Skeletal muscle satellite cell (primary cell): ENCODE measurements around the gene PTGER2.

Experiments
- H3K27me3 ChIP-seq: 2 replicates; pipeline ENCODE4 v1.7.0; 2013; ENCODE audit warnings: low read length; ENCODE audit not compliant: control insufficient read depth, insufficient read depth
- H3K36me3 ChIP-seq: 2 replicates; pipeline ENCODE4 v1.7.0; 2013; ENCODE audit warnings: mild to moderate bottlenecking, control low read depth, low read length; ENCODE audit not compliant: insufficient read depth
- H3K4me1 ChIP-seq: 2 replicates; pipeline ENCODE4 v1.7.0; 2013; ENCODE audit warnings: low read length; ENCODE audit not compliant: control insufficient read depth, insufficient read depth
- H3K4me2 ChIP-seq: 2 replicates; pipeline ENCODE4 v1.7.0; 2013; ENCODE audit warnings: mild to moderate bottlenecking, low read length
- H3K4me3 ChIP-seq: 2 replicates; pipeline ENCODE4 v1.7.0; 2013; ENCODE audit warnings: low read length
- H3K9ac ChIP-seq: 2 replicates; pipeline ENCODE4 v1.7.0; 2013; ENCODE audit warnings: mild to moderate bottlenecking, low read depth, low read length, moderate library complexity
- H3K9me3 ChIP-seq: replicated peaks from 2 replicates; pipeline ENCODE4 v1.7.0; 2013; ENCODE audit warnings: mild to moderate bottlenecking, control low read depth, low read length

Gene PTGER2

DNA sequence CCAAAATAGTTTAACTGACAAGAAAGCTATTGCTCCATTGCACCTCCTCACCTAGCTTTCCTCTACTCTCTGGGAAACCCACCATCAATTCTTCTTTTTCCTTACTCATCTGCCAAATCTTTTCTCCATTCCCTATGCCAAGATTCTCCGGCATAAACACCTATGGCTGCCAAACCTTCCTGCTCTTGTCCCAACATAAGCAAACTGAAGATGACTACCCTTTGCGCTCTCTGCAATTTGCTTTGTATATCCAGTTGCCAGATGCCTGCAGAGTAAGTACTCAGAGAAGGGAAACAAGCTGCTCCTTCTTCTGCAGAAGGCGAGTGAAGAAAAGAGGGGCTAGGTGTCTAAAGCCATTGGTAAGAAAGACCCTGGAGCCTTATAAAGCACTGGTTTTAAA is 11.5 kb downstream of the PTGER2 start:
- Histone ChIP-seq H3K4me2 (no peak overlapping the region), H3K9ac (no peak overlapping the region), H3K36me3 (peaks cover 62% of the 10 kb centered on the region), H3K4me1 (peaks cover 28% of the 10 kb centered on the region), H3K4me3 (no peak overlapping the region), H3K9me3 (peaks cover 4% of the 10 kb centered on the region), H3K27me3 (no peaks in the 10 kb centered on the region)

DNA sequence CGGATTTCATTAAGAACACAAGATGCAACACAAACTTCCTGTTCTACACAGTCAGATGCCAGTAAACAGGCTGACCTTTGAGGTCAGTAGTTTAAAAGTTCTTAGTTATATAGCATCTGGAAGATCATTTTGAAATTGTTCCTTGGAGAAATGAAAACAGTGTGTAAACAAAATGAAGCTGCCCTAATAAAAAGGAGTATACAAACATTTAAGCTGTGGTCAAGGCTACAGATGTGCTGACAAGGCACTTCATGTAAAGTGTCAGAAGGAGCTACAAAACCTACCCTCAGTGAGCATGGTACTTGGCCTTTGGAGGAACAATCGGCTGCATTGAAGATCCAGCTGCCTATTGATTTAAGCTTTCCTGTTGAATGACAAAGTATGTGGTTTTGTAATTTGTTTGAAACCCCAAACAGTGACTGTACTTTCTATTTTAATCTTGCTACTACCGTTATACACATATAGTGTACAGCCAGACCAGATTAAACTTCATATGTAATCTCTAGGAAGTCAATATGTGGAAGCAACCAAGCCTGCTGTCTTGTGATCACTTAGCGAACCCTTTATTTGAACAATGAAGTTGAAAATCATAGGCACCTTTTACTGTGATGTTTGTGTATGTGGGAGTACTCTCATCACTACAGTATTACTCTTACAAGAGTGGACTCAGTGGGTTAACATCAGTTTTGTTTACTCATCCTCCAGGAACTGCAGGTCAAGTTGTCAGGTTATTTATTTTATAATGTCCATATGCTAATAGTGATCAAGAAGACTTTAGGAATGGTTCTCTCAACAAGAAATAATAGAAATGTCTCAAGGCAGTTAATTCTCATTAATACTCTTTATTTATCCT is 13.5 kb downstream of the PTGER2 start:
- Histone ChIP-seq H3K27me3 (no peaks in the 10 kb centered on the region), H3K36me3 (peaks cover 48% of the 10 kb centered on the region), H3K4me3 (peak overlapping the region; percentile 39), H3K9ac (peak overlapping the region; percentile 67), H3K4me2 (peak overlapping the region; percentile 61), H3K4me1 (peaks cover 41% of the 10 kb centered on the region), H3K9me3 (no peaks in the 10 kb centered on the region)

DNA sequence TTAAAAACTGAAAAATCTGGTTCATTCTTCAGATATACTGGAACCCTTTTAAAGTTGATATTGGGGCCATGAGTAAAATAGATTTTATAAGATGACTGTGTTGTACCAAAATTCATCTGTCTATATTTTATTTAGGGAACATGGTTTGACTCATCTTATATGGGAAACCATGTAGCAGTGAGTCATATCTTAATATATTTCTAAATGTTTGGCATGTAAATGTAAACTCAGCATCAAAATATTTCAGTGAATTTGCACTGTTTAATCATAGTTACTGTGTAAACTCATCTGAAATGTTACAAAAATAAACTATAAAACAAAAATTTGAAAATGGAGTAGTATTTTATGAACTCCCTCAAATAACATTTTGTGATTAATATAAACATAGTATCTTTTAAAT is 14.2 kb downstream of the PTGER2 start:
- H3K4me1 ChIP-seq: peaks cover 46% of the 10 kb centered on the region

DNA sequence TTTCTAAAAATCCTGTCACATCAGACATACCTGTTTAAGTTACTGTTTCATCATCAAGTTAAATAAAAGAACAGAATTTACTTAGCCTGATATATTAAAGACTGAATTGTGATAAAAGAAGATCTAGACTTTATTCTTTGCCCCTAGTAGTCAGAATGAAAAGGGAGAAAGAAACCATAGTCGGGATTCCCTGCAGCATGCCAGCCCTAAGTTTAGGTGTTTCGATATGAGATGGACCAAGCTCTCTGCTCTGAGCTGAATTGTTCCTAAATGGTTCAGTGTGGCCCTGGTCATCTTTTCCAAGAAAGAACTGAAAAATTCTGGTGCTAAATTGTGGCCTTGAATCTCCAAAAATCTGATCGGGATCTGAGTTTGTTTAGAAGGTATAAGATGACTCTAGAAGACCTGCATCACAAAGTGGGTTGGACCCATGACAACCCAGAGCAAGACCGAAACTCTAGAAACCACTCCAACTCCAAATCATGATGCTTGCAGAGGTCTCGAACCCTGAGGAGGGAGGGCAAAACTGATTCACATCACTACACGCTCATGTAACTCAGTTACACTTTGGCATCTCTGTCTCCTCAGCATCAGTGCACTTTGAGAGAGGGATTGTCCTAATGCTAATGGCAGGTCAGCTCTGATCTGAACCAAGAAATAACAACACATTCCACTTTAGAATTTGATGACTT is 15.7 kb downstream of the PTGER2 start:
- Histone ChIP-seq H3K4me2 (no peak overlapping the region), H3K9ac (no peak overlapping the region), H3K36me3 (peaks cover 41% of the 10 kb centered on the region), H3K4me1 (peaks cover 57% of the 10 kb centered on the region), H3K4me3 (no peak overlapping the region), H3K27me3 (no peaks in the 10 kb centered on the region), H3K9me3 (no peaks in the 10 kb centered on the region)

More for the DNA sequence above, 14.2 kb downstream of the PTGER2 start:
- H3K36me3 ChIP-seq: peaks cover 48% of the 10 kb centered on the region
- peak overlapping the region; percentile 61 for H3K4me2 ChIP-seq
- H3K27me3 ChIP-seq: no peaks in the 10 kb centered on the region
- peak overlapping the region; percentile 39 for H3K4me3 ChIP-seq
- H3K9ac ChIP-seq: peak overlapping the region; percentile 67
- H3K9me3 ChIP-seq: no peaks in the 10 kb centered on the region

- H3K4me3 ChIP-seq: no peak overlapping the region
- no peak overlapping the region for H3K9ac ChIP-seq
- peaks cover 48% of the 10 kb centered on the region for H3K4me1 ChIP-seq
- no peaks in the 10 kb centered on the region for H3K9me3 ChIP-seq
- peaks cover 21% of the 10 kb centered on the region for H3K36me3 ChIP-seq
- peak overlapping the region; percentile 43 for H3K4me2 ChIP-seq
- H3K27me3 ChIP-seq: no peaks in the 10 kb centered on the region
Observed at GRCh38 chr14:52332269-52332668, 18.2 kb downstream of the PTGER2 start.

DNA sequence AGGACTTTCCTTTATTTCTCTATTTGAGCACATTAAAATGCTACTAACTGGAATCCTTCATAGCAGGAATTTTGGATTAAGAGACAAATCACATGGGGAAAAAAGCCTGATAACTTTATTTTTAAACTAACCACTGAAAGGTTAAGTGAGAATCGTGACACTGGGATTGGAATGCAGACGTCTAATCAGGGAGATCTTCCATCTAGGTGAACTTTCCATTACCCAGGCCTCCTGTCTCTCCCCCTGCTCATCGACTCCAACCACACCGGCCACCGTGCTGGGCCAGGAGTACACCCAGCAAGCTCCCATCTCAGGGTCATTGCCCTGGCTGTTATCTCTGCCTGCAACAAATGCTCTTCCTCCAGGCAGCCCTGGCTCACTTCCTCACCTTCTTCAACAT is 19.0 kb downstream of the PTGER2 start:
- Histone ChIP-seq H3K9me3 (no peaks in the 10 kb centered on the region), H3K4me1 (peaks cover 45% of the 10 kb centered on the region), H3K4me3 (no peak overlapping the region), H3K9ac (no peak overlapping the region), H3K27me3 (no peaks in the 10 kb centered on the region), H3K4me2 (no peak overlapping the region), H3K36me3 (peaks cover 14% of the 10 kb centered on the region)

DNA sequence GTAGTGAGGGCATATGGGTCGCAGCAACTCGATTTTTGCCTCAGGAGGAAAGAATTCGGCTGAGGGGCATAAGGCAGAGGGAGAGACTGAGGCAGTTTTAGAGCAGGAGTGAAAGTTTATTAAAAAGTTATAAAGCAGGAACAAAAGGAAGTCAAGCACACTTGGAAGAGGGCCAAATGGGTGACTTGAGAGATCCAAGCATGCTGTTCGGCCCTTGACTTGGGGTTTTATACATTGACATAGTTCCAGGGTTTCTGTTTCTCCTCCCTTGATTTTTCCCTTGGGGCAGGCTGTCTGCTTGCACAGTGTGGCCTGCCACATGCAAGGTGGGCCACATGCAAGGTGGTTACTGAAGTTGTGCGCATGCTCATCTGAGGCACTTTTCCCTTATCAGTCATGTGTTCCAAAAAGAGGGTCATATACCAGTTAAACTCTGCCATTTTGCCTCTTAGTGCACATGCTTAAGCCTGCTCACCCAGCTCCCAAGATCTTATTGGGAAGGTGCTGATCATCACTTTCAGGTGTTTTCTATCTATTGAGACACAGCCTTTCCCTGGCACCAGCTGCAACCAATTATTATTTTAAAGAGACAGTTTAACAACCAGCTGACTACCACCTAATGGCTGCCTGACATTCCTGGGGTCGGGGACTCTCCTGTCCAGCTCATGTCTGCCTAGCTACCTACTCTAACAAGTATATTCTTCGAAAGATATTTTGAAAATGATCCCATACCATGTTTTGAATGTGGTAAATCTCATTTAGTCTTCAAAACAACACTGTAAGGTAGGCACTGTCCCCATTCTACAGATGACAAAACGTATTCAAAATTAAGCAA is 19.9 kb downstream of the PTGER2 start:
- Histone ChIP-seq H3K4me1 (peaks cover 47% of the 10 kb centered on the region), H3K9me3 (no peaks in the 10 kb centered on the region), H3K4me3 (no peak overlapping the region), H3K36me3 (peaks cover 13% of the 10 kb centered on the region), H3K9ac (no peak overlapping the region), H3K4me2 (no peak overlapping the region), H3K27me3 (no peaks in the 10 kb centered on the region)

- Histone ChIP-seq H3K9ac (no peak overlapping the region), H3K4me3 (no peak overlapping the region), H3K36me3 (no peaks in the 10 kb centered on the region), H3K27me3 (no peaks in the 10 kb centered on the region), H3K4me1 (peaks cover 44% of the 10 kb centered on the region), H3K9me3 (no peaks in the 10 kb centered on the region), H3K4me2 (no peak overlapping the region)
Observed at GRCh38 chr14:52336241-52336640, 22.1 kb downstream of the PTGER2 start.

- Histone ChIP-seq H3K9me3 (no peaks in the 10 kb centered on the region), H3K4me3 (no peak overlapping the region), H3K36me3 (no peaks in the 10 kb centered on the region), H3K27me3 (no peaks in the 10 kb centered on the region), H3K4me2 (peak overlapping the region; percentile 26), H3K9ac (no peak overlapping the region), H3K4me1 (peaks cover 35% of the 10 kb centered on the region)
Observed at GRCh38 chr14:52338051-52338681, 24.1 kb downstream of the PTGER2 start.

- Histone ChIP-seq H3K4me1 (peaks cover 29% of the 10 kb centered on the region), H3K4me2 (no peak overlapping the region), H3K27me3 (no peaks in the 10 kb centered on the region), H3K9ac (no peak overlapping the region), H3K9me3 (no peaks in the 10 kb centered on the region), H3K4me3 (no peak overlapping the region), H3K36me3 (no peaks in the 10 kb centered on the region)
Observed at GRCh38 chr14:52339262-52339661, 25.1 kb downstream of the PTGER2 start.
